Testis (tissue), 3 donors: Measurements from ENCODE around the gene KIT. TPM values are rescaled to one million over a fixed set of nuclear protein-coding genes. Genes with fewer than 3 reads are reported as not detected.

ENCODE experiments used
- DNase-seq: peaks from one replicate; pipeline ENCODE4 v3.0.0-alpha.2; 2019
- H3K27ac ChIP-seq, 2 donors: fragments of 200-600 bp; sonication (generic); one replicate each; pipeline ENCODE4 v1.5.1; 2019
- H3K27me3 ChIP-seq: fragments of 200-600 bp; sonication (generic); one replicate; pipeline ENCODE4 v1.5.1; 2019
- H3K36me3 ChIP-seq: fragments of 200-600 bp; sonication (generic); one replicate; pipeline ENCODE4 v1.5.1; 2017; ENCODE audit warnings: low read depth; ENCODE audit errors: missing control alignments
- H3K4me1 ChIP-seq: fragments of 200-600 bp; sonication (generic); one replicate; pipeline ENCODE4 v1.5.1; 2019
- H3K4me3 ChIP-seq, 2 donors: fragments of 200-600 bp; sonication (generic); one replicate each; pipeline ENCODE4 v1.5.1; 2017 to 2019
- H3K9me3 ChIP-seq: fragments of 200-600 bp; sonication (generic); one replicate; pipeline ENCODE4 v1.5.1; 2017
- CTCF ChIP-seq, 3 experiments: fragments of 450-650 bp in 2 of 3; fragments of 200-600 bp in 1 of 3; sonication (generic) in 1 of 3; IDR thresholded peaks; one replicate each; pipeline ENCODE4 v1.5.1; 2016 to 2019; ENCODE audit warnings: antibody characterized with exemption in 3 of 3, mild to moderate bottlenecking in 2 of 3, moderate library complexity in 1 of 3
- POLR2A ChIP-seq: fragments of 450-650 bp; IDR thresholded peaks from one replicate; pipeline ENCODE4 v1.6.1; 2017; ENCODE audit warnings: antibody characterized with exemption, mild to moderate bottlenecking, moderate library complexity
- WGBS, 2 donors: methylation state at CpG; one replicate each; pipeline ENCODE4 v1.1.5; 2018; 5-methylcytosine and 5-hydroxymethylcytosine counted together
- intact Hi-C: fragments of 100-400 bp; cut with DNase I; formaldehyde crosslinking; loops from one replicate; pipeline ENCODE4 v1.15.1; 2023; ENCODE audit warnings: low total_unique reads
- polyA plus RNA-seq: library from polyadenylated mRNA; stranded (reverse); fragments of 350-450 nt; fragmentation: Illumina TruSeq; extraction: RNeasy Lipid Tissue Mini Kit (QIAGEN cat#74804); gene quantifications from one replicate; pipeline ENCODE4 v1.2.3, GENCODE V29; 2014; ENCODE audit warnings: low read depth, low replicate concordance; ENCODE audit not compliant: insufficient read depth
- total RNA-seq, 2 donors: library from RNA; depleted of rRNA; stranded (reverse); fragments of >200 nt; gene quantifications; one replicate each; pipeline ENCODE4 v1.2.3, GENCODE V29; 2016

KIT gene
- total and polyA plus RNA-seq, 3 donors from 2014 or later, result 10.6 to 15.2 (median 10.7) TPM

GRCh38 chr4:54728368-54728767 lies 70.6 kb downstream of the KIT start:
- 79 to 88% methylated on average over 3 of the region's 3 CpGs for WGBS, 2 donors

GRCh38 chr4:54729256-54729655 lies 71.5 kb downstream of the KIT start:
- Histone ChIP-seq H3K4me1 (no peaks in the 10 kb centered on the region), H3K27me3 (no peaks in the 10 kb centered on the region), H3K36me3 (no peaks in the 10 kb centered on the region), H3K9me3 (no peaks in the 10 kb centered on the region), H3K4me3 (no peak overlapping the region), H3K27ac (no peak overlapping the region)
- DNase-seq, result no peak
- intact Hi-C loops, result no loop called here
- WGBS, 2 donors, result 79 to 87% methylated on average over 1 of the region's 1 CpG
- TF ChIP-seq CTCF (IDR thresholded peaks at IDR 0.05), result no peak
- no peak for TF ChIP-seq POLR2A

More at GRCh38 chr4:54728368-54728767, 70.6 kb downstream of the KIT start:
- Histone ChIP-seq H3K9me3 (no peaks in the 10 kb centered on the region), H3K36me3 (no peaks in the 10 kb centered on the region), H3K27ac (no peak overlapping the region), H3K4me1 (no peaks in the 10 kb centered on the region), H3K4me3 (no peak overlapping the region), H3K27me3 (no peaks in the 10 kb centered on the region)
- no peak for DNase-seq
- TF ChIP-seq POLR2A, result no peak
- no peak for TF ChIP-seq CTCF (IDR thresholded peaks at IDR 0.05)
- intact Hi-C loops, result no loop called here

- H3K4me3 ChIP-seq, result no peak overlapping the region
- no peak for TF ChIP-seq CTCF (IDR thresholded peaks at IDR 0.05)
- TF ChIP-seq POLR2A, result no peak
- H3K36me3 ChIP-seq, result no peaks in the 10 kb centered on the region
- H3K9me3 ChIP-seq, result no peaks in the 10 kb centered on the region
- H3K4me1 ChIP-seq, result no peaks in the 10 kb centered on the region
- no peak overlapping the region for H3K27ac ChIP-seq
- no peaks in the 10 kb centered on the region for H3K27me3 ChIP-seq
- WGBS, 2 donors, result 73 to 77% methylated on average over 3 of the region's 3 CpGs
- DNase-seq, result no peak
- intact Hi-C loops, result no loop called here
Measured at GRCh38 chr4:54730581-54730980, 72.8 kb downstream of the KIT start.

GRCh38 chr4:54731552-54731951 lies 73.8 kb downstream of the KIT start:
- Histone ChIP-seq H3K4me1 (no peaks in the 10 kb centered on the region), H3K9me3 (no peaks in the 10 kb centered on the region), H3K27me3 (no peaks in the 10 kb centered on the region), H3K4me3 (no peak overlapping the region), H3K27ac (no peak overlapping the region), H3K36me3 (no peaks in the 10 kb centered on the region)
- DNase-seq, result no peak
- no peak for TF ChIP-seq CTCF (IDR thresholded peaks at IDR 0.05)
- no peak for TF ChIP-seq POLR2A
- intact Hi-C loops, result no loop called here
- 89 to 94% methylated on average over 3 of the region's 3 CpGs for WGBS, 2 donors

GRCh38 chr4:54731976-54732375 lies 74.2 kb downstream of the KIT start:
- intact Hi-C loops, result no loop called here
- no peak overlapping the region for H3K27ac ChIP-seq

More at GRCh38 chr4:54731976-54732375, 74.2 kb downstream of the KIT start:
- Histone ChIP-seq H3K4me1 (no peaks in the 10 kb centered on the region), H3K27me3 (no peaks in the 10 kb centered on the region), H3K4me3 (no peak overlapping the region), H3K36me3 (no peaks in the 10 kb centered on the region), H3K9me3 (no peaks in the 10 kb centered on the region)
- 52 to 64% methylated on average over 1 of the region's 1 CpG for WGBS, 2 donors
- no peak for DNase-seq
- TF ChIP-seq CTCF (IDR thresholded peaks at IDR 0.05) (no peak), POLR2A (no peak)
